K562 (cell line): ENCODE measurements around the gene DIAPH1. TPM values are rescaled to one million over a fixed set of nuclear protein-coding genes. Genes with fewer than 3 reads are reported as not detected.

Source experiments
- ATAC-seq: fragments of 200-7000 bp; cut with Tn5 transposase; 3 replicates; pipeline ENCODE4 v1.9.1; 2020; ENCODE audit warnings: moderate library complexity
- BruUV-seq: library from RNA; stranded (reverse); fragments of 400-500 nt; replicated peaks from 2 replicates; lab custom pipeline; 2021; lab: Mats Ljungman, UMichigan
- CTCF ChIA-PET: fragments of 300-600 bp; formaldehyde crosslinking; extraction: SDS; loops from one replicate; lab custom pipeline; 2021; ENCODE audit warnings: low intra/inter-chr PET ratio; lab: Yijun Ruan, JAX
- POLR2A ChIA-PET: fragments of 300-600, 350-650 bp; sonication (Branson Sonifier 250); formaldehyde crosslinking; extraction: SDS; loops from one replicate; lab custom pipeline; 2021; ENCODE audit warnings: antibody characterized with exemption, inconsistent platforms; lab: Yijun Ruan, JAX
- DNase-seq, 4 experiments: peaks; one replicate each; pipeline versions ENCODE4 v3.0.0 to v3.0.0-alpha.2; 2011 to 2018; ENCODE audit warnings: low spot score in 3 of 4, mixed read lengths in 3 of 4; ENCODE audit errors: extremely low read depth in 1 of 4
- FAIRE-seq: peaks from 2 replicates; lab custom pipeline; 2011; peaks lifted over from hg19 to GRCh38; lab: Jason Lieb, UNC
- H2AFZ ChIP-seq: 2 replicates; pipeline ENCODE4 v1.6.0; 2011; ENCODE audit warnings: low read depth, low read length, control low read depth, inconsistent platforms
- H3K27ac ChIP-seq: fragments of 200-600 bp; 3 replicates; pipeline ENCODE4 v1.8.0; 2011; ENCODE audit warnings: low read depth, mild to moderate bottlenecking, control low read depth, inconsistent platforms, low read length, moderate library complexity, mixed read lengths; ENCODE audit errors: extremely low read depth
- H3K27me3 ChIP-seq, 2 experiments: fragments of 300-600 bp in 1 of 2; 2 replicates in 1 of 2; 3 replicates in 1 of 2; pipeline versions ENCODE4 v1.6.0 to v1.8.0; 2011; ENCODE audit warnings: inconsistent platforms in 2 of 2, low read length in 2 of 2, mild to moderate bottlenecking in 1 of 2, mixed read lengths in 1 of 2, moderate library complexity in 1 of 2; ENCODE audit not compliant: control insufficient read depth in 2 of 2, insufficient read depth in 2 of 2
- H3K36me3 ChIP-seq: fragments of 300-600 bp; 3 replicates; pipeline ENCODE4 v1.8.0; 2011; ENCODE audit warnings: mild to moderate bottlenecking, low read length, inconsistent platforms; ENCODE audit not compliant: control insufficient read depth, insufficient read depth
- H3K4me1 ChIP-seq, 2 experiments: fragments of 200-600 bp in 1 of 2; replicated peaks in 1 of 2; 2 replicates in 1 of 2; 3 replicates in 1 of 2; pipeline versions ENCODE4 v1.5.1 to v1.8.0; 2011; ENCODE audit warnings: inconsistent platforms in 2 of 2, low read length in 2 of 2, mild to moderate bottlenecking in 1 of 2, mixed read lengths in 1 of 2, moderate library complexity in 1 of 2; ENCODE audit not compliant: control insufficient read depth in 2 of 2, insufficient read depth in 2 of 2
- H3K4me2 ChIP-seq: 2 replicates; pipeline ENCODE4 v1.6.1; 2011; ENCODE audit warnings: low read length, control low read depth, inconsistent platforms, mixed read lengths; ENCODE audit not compliant: insufficient read depth
- H3K4me3 ChIP-seq: fragments of 200-600 bp; sonication (generic), shearing (Covaris generic); 2 replicates; pipeline ENCODE4 v1.5.1; 2016; ENCODE audit warnings: control low read depth, inconsistent platforms
- H3K79me2 ChIP-seq: fragments of 200-600 bp; 3 replicates; pipeline ENCODE4 v1.8.0; 2011; ENCODE audit warnings: low read length, inconsistent platforms; ENCODE audit not compliant: control insufficient read depth, insufficient read depth
- H3K9ac ChIP-seq, 2 experiments: 2 replicates each; pipeline versions ENCODE4 v1.6.0 to v1.6.1; 2011; ENCODE audit warnings: low read depth in 2 of 2, low read length in 2 of 2, control low read depth in 1 of 2, inconsistent platforms in 1 of 2, mild to moderate bottlenecking in 1 of 2, mixed read lengths in 1 of 2; ENCODE audit not compliant: insufficient read depth in 1 of 2
- H3K9me1 ChIP-seq: one replicate; pipeline ENCODE4 v1.6.0; 2011; ENCODE audit warnings: inconsistent platforms, mild to moderate bottlenecking, low read length, moderate library complexity; ENCODE audit not compliant: control insufficient read depth, insufficient read depth
- H3K9me3 ChIP-seq: replicated peaks from 2 replicates; pipeline ENCODE4 v1.5.1; 2011; ENCODE audit warnings: low read depth, low read length, inconsistent platforms; ENCODE audit not compliant: control insufficient read depth, insufficient read depth
- H4K20me1 ChIP-seq: replicated peaks from 2 replicates; pipeline ENCODE4 v1.6.1; 2011; ENCODE audit warnings: low read length, inconsistent platforms, mixed read lengths; ENCODE audit not compliant: control insufficient read depth, insufficient read depth
- CREB3 ChIP-seq: fragments of 450-650 bp; conservative IDR thresholded peaks from 2 replicates; pipeline ENCODE4 v1.6.1; 2016; ENCODE audit warnings: missing genetic modification characterization, low read depth, mild to moderate bottlenecking, missing compliant biosample characterization, moderate library complexity
- MXD1 ChIP-seq: fragments of 250-450 bp; sonication (Bioruptor Pico); IDR thresholded peaks from 2 replicates; pipeline ENCODE4 v1.8.0; 2021; ENCODE audit warnings: borderline replicate concordance, mild to moderate bottlenecking, moderate library complexity; ENCODE audit not compliant: poor library complexity, severe bottlenecking
- PHF8 ChIP-seq: fragments of 200-600 bp; sonication (generic); IDR thresholded peaks from 2 replicates; pipeline ENCODE4 v1.6.1; 2012; ENCODE audit warnings: mixed run types, mild to moderate bottlenecking, inconsistent platforms, low read length, moderate library complexity, borderline replicate concordance
- POLR2A ChIP-seq: fragments of 450-650 bp; conservative IDR thresholded peaks from 2 replicates; pipeline ENCODE4 v1.6.1; 2016
- POLR2G ChIP-seq: fragments of 200-400 bp; formaldehyde crosslinking; IDR thresholded peaks from 2 replicates; pipeline ENCODE4 v1.6.1; 2017; ENCODE audit warnings: low read depth, mild to moderate bottlenecking, antibody characterized with exemption, low read length, moderate library complexity
- RBFOX2 ChIP-seq: fragments of 200-400 bp; formaldehyde crosslinking; IDR thresholded peaks from 2 replicates; pipeline ENCODE4 v1.6.1; 2017; ENCODE audit warnings: low read depth, mild to moderate bottlenecking, low read length, moderate library complexity
- TAF7 ChIP-seq: fragments of 450-650 bp; IDR thresholded peaks from 2 replicates; pipeline ENCODE4 v1.6.1; 2016; ENCODE audit warnings: missing genetic modification characterization, missing compliant biosample characterization
- VEZF1 ChIP-seq: fragments of 200-800 bp; sonication (Bioruptor generic); IDR thresholded peaks from 2 replicates; pipeline ENCODE4 v1.6.1; 2017; ENCODE audit warnings: missing genetic modification characterization, missing compliant biosample characterization
- WGBS: fragments of 100-300 bp; shearing (Covaris generic); methylation state at CpG from one replicate; pipeline ENCODE4 v1.1.6; 2016; ENCODE audit warnings: low coverage, mixed read lengths; ENCODE audit not compliant: insufficient coverage; ENCODE audit errors: missing lambda C conversion rate; 5-methylcytosine and 5-hydroxymethylcytosine counted together
- in situ Hi-C: fragments of 300-500 bp; cut with MboI; formaldehyde crosslinking; loops from 4 replicates; pipeline ENCODE4 v1.15.0; 2018; ENCODE audit warnings: inconsistent platforms, mixed read lengths
- intact Hi-C: fragments of 100-400 bp; cut with micrococcal nuclease; formaldehyde crosslinking; loops from 2 replicates; pipeline ENCODE4 v1.14.2; 2022
- polyA plus RNA-seq, 8 experiments: library from polyadenylated mRNA; depleted of rRNA in 4 of 8; stranded (reverse) in 5 of 8; unstranded in 3 of 8; fragments of >200 nt; fragmentation: Nextera tagmentation in 2 of 8; fragmentation: Illumina TruSeq in 1 of 8; extraction: Ambion mirVana in 2 of 8; extraction: Trizol in 1 of 8; gene quantifications; 2 replicates each; pipeline versions ENCODE4 v1.2.1 to v1.2.3, GENCODE V29; 2011 to 2014; ENCODE audit warnings: inconsistent platforms in 1 of 8, missing spikeins in 1 of 8
- total RNA-seq, 7 experiments: library from RNA; depleted of rRNA in 6 of 7; stranded (reverse); fragments of >200 nt in 6 of 7; fragmentation: Illumina TruSeq in 2 of 7; extraction: Trizol in 2 of 7; gene quantifications; 2 replicates each; pipeline versions ENCODE4 v1.2.1 to v1.2.3, GENCODE V29; 2011 to 2021; ENCODE audit warnings: low replicate concordance in 1 of 7

The DIAPH1 gene
- total and polyA plus RNA-seq, 9 of the 15 experiments (the other 6 are each of a cell fraction or from before 2014, with no cell fraction given), result 60.8 to 328 (median 97.8) TPM

DNA sequence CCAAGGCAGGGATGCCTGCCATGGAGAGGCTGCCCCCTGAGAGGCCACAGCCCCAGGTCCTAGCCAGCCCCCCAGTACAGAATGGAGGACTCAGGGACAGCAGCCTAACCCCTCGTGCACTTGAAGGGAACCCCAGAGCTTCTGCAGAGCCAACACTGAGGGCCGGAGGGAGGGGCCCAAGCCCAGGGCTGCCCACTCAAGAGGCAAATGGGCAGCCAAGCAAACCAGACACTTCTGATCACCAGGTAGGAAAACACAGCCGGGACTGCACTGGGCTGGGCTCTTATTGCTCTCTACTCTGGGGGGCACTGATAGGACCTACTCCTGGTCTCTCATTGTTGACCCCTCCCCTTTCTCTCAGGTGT, 21.2 kb upstream of the DIAPH1 start:
- H3K9ac ChIP-seq, result 0 out of 4 replicates have a peak overlapping the region, but pooled peaks of 1 of the 2 experiments have one; percentile 9
- H3K79me2 ChIP-seq, result peaks cover 38% of the 10 kb centered on the region
- no peaks in the 10 kb centered on the region for H3K9me3 ChIP-seq
- FAIRE-seq, result no peak
- peaks cover 31 to 42% of the 10 kb centered on the region in 2 experiments for H3K4me1 ChIP-seq
- no peak overlapping the region for H3K4me3 ChIP-seq
- no peak overlapping the region for H3K27ac ChIP-seq
- peaks cover 53% of the 10 kb centered on the region; the same call in 2 of the 3 replicates for H3K36me3 ChIP-seq
- WGBS, result 100% methylated on average over 2 of the region's 3 CpGs
- no peak overlapping the region for H2AFZ ChIP-seq
- H4K20me1 ChIP-seq, result peaks cover 12% of the 10 kb centered on the region; the same call in 1 of the 2 replicates
- no peaks in the 10 kb centered on the region for H3K27me3 ChIP-seq
- no peak for ATAC-seq
- peaks cover 5% of the 10 kb centered on the region for H3K9me1 ChIP-seq
- TF ChIP-seq POLR2A (0 out of 2 replicates have a peak, but pooled peaks have one; percentile 27), MXD1 (CRISPR knock-in tag) (no peak)
- ChIA-PET CTCF (no interaction called here), POLR2A (interaction anchor here (0.6 to 1.2 kb wide), 4 partner anchors 9 to 232 kb away, joined by 3 to 4 read pairs (median 3); no protein-coding TSS in a partner anchor)
- no TSS peak for BruUV-seq
- no peak overlapping the region for H3K4me2 ChIP-seq
- intact Hi-C loops (no loop called here), in situ Hi-C loops (no loop called here)
- no peak for DNase-seq

DNA sequence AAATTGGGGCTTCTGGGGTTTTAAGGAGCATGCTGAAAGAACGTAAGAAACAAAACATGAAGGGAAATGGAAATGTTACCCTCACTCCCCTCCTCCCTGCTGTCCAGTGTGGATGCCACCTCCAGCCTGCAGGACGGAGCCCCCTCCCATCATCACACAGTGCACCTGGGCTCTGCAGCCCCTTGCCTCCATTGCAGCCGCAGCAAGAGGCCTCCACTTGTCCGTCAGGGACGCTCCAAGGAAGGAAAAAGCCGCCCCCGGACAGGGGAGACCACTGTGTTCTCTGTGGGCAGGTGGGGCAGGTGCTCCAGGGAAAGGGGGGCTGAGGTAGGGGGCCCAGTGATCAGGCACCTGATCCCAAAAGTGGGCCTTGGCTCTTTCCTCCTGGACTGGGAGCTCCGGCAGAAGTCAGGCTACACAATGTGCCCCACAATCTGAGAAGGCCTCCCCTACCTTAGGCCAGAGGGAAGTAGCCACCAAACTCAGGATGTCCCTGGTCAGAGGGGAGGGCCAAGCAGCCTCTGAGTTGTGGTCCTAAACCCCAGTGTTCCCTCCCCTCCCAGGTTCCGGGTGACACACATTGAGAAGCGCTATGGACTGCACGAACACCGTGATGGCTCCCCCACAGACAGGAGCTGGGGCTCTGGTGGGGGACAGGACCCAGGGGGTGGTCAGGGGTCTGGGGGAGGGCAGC, 20.7 kb upstream of the DIAPH1 start:
- no peak for FAIRE-seq
- in situ Hi-C loops, result loop anchor here (5.0 kb wide), 1 partner anchor 47 kb away; no protein-coding TSS in a partner anchor
- no peak overlapping the region; the same call in 2 of the 3 replicates for H3K27ac ChIP-seq
- no peak overlapping the region for H3K9ac ChIP-seq
- H3K36me3 ChIP-seq, result peaks cover 54% of the 10 kb centered on the region
- ChIA-PET POLR2A (interaction anchor here (0.7 to 1.2 kb wide), 3 partner anchors 10 to 231 kb away, joined by 3 to 4 read pairs (median 3); no protein-coding TSS in a partner anchor), CTCF (no interaction called here)
- intact Hi-C loops, result loop anchor here (5.0 kb wide), 1 partner anchor 47 kb away; no protein-coding TSS in a partner anchor
- peaks cover 12% of the 10 kb centered on the region; the same call in 1 of the 2 replicates for H4K20me1 ChIP-seq
- no peak for DNase-seq
- H2AFZ ChIP-seq, result no peak overlapping the region
- no peak for ATAC-seq
- H3K4me2 ChIP-seq, result no peak overlapping the region
- H3K4me1 ChIP-seq, result peaks cover 36 to 48% of the 10 kb centered on the region in 2 experiments
- peaks cover 44% of the 10 kb centered on the region for H3K79me2 ChIP-seq
- H3K9me1 ChIP-seq, result peaks cover 5% of the 10 kb centered on the region
- no TSS peak for BruUV-seq
- H3K9me3 ChIP-seq, result no peaks in the 10 kb centered on the region
- H3K27me3 ChIP-seq, result no peaks in the 10 kb centered on the region
- no peak overlapping the region for H3K4me3 ChIP-seq
- WGBS, result 79% methylated on average over 9 of the region's 12 CpGs
- no peak for TF ChIP-seq VEZF1 (CRISPR knock-in tag)
- peak; percentile 26; the same call in 1 of the 2 replicates for TF ChIP-seq RBFOX2
- TF ChIP-seq TAF7, result no peak
- TF ChIP-seq POLR2G, result peak; percentile 38; the same call in 1 of the 2 replicates
- TF ChIP-seq PHF8, result no peak
- no peak for TF ChIP-seq CREB3 (tag)
